DMS53 treated with DMSO at 0.1 percent for 48 hours (cell line): ENCODE data around the gene AATK.

Experiments used
- DNase-seq: peaks from one replicate; lab custom pipeline; 2025; ENCODE audit not compliant: unreplicated experiment; lab: John Stamatoyannopoulos, UW

Gene AATK

GRCh38 chr17:81118308-81119221 is 47.5 kb downstream of the AATK start:
- no peak for DNase-seq

- no peak for DNase-seq
Measured at GRCh38 chr17:81117672-81118198, 48.3 kb downstream of the AATK start.

- DNase-seq: peak; percentile 7
Measured at GRCh38 chr17:81116704-81117103, 49.3 kb downstream of the AATK start.

GRCh38 chr17:81115749-81116464 is 50.1 kb downstream of the AATK start:
- no peak for DNase-seq

GRCh38 chr17:81115219-81115618 is 50.8 kb downstream of the AATK start:
- DNase-seq: no peak

- no peak for DNase-seq
Measured at GRCh38 chr17:81114351-81115093, 51.5 kb downstream of the AATK start.

GRCh38 chr17:81113158-81113724 is 52.8 kb downstream of the AATK start:
- DNase-seq: no peak

GRCh38 chr17:81112450-81112849 is 53.6 kb downstream of the AATK start:
- DNase-seq: no peak

- no peak for DNase-seq
Measured at GRCh38 chr17:81111066-81111465, 55.0 kb downstream of the AATK start.

- DNase-seq: no peak
Measured at GRCh38 chr17:81110488-81111040, 55.5 kb downstream of the AATK start.

GRCh38 chr17:81109957-81110356 is 56.1 kb downstream of the AATK start:
- no peak for DNase-seq

- DNase-seq: no peak
Measured at GRCh38 chr17:81108220-81108619, 57.8 kb downstream of the AATK start.

- DNase-seq: no peak
Measured at GRCh38 chr17:81106716-81107115, 59.3 kb downstream of the AATK start.

GRCh38 chr17:81103379-81103778 is 62.6 kb downstream of the AATK start:
- no peak for DNase-seq

GRCh38 chr17:81102869-81103268 is 63.2 kb downstream of the AATK start:
- no peak for DNase-seq

GRCh38 chr17:81102352-81102751 is 63.7 kb downstream of the AATK start:
- no peak for DNase-seq

GRCh38 chr17:81101614-81102306 is 64.3 kb downstream of the AATK start:
- DNase-seq: peak; percentile 61

- DNase-seq: no peak
Measured at GRCh38 chr17:81100668-81101067, 65.4 kb downstream of the AATK start.

- DNase-seq: no peak
Measured at GRCh38 chr17:81099888-81100287, 66.1 kb downstream of the AATK start.

GRCh38 chr17:81097943-81098308 is 68.1 kb downstream of the AATK start:
- no peak for DNase-seq
